GM18907 (cell line): ENCODE data around the gene ACSL5.
"Not testable (repeated sequence)": the region's sequence is repeated elsewhere in the genome, so short reads cannot be mapped to it uniquely, and the experiment has no call there.

Experiments used
- ATAC-seq: cut with Tn5 transposase; IDR thresholded peaks from one replicate; pipeline ENCODE4 v1.9.1; 2021; ENCODE audit warnings: mild to moderate bottlenecking, moderate library complexity; ENCODE audit not compliant: unreplicated experiment

The ACSL5 gene

GRCh38 chr10:112404617-112405016 is 30.7 kb downstream of the ACSL5 start:
- no peak for ATAC-seq

GRCh38 chr10:112406806-112407205 is 32.9 kb downstream of the ACSL5 start:
- ATAC-seq: not testable (repeated sequence)

- ATAC-seq: no peak
These were observed 33.8 kb downstream of the ACSL5 start for GRCh38 chr10:112407696-112408095.

- ATAC-seq: no peak
These were observed 35.4 kb downstream of the ACSL5 start for GRCh38 chr10:112409299-112409698.

GRCh38 chr10:112409755-112410154 is 35.8 kb downstream of the ACSL5 start:
- ATAC-seq: no peak

- ATAC-seq: no peak
These were observed 38.8 kb downstream of the ACSL5 start for GRCh38 chr10:112412696-112413095.

GRCh38 chr10:112421731-112422130 is 47.8 kb downstream of the ACSL5 start:
- no peak for ATAC-seq

- no peak for ATAC-seq
These were observed 50.7 kb downstream of the ACSL5 start for GRCh38 chr10:112424651-112425050.

- ATAC-seq: no peak
These were observed 52.2 kb downstream of the ACSL5 start for GRCh38 chr10:112426111-112426510.

GRCh38 chr10:112429147-112429546 is 55.2 kb downstream of the ACSL5 start:
- peak; percentile 56 for ATAC-seq

GRCh38 chr10:112429654-112430230 is 55.8 kb downstream of the ACSL5 start:
- no peak for ATAC-seq

GRCh38 chr10:112433136-112433535 is 59.2 kb downstream of the ACSL5 start:
- ATAC-seq: no peak

GRCh38 chr10:112434988-112435619 is 61.2 kb downstream of the ACSL5 start:
- no peak for ATAC-seq

- no peak for ATAC-seq
These were observed 64.4 kb downstream of the ACSL5 start for GRCh38 chr10:112438356-112438755.

GRCh38 chr10:112441520-112441919 is 67.6 kb downstream of the ACSL5 start:
- no peak for ATAC-seq

GRCh38 chr10:112442063-112442462 is 68.1 kb downstream of the ACSL5 start:
- ATAC-seq: no peak

GRCh38 chr10:112446055-112446854 is 72.3 kb downstream of the ACSL5 start:
- ATAC-seq: no peak

GRCh38 chr10:112446855-112447619 is 73.1 kb downstream of the ACSL5 start, which contains the start of the genes VTI1A and ZDHHC6:
Gene VTI1A, plus strand, starts transcription at chr10:112447215. Its CDS starts 159 bp downstream, at chr10:112447374.
Gene ZDHHC6, minus strand, starts transcription at chr10:112446914. Its CDS starts 1,478 bp downstream, at chr10:112445436.
- peak; percentile 94 for ATAC-seq

- no peak for ATAC-seq
These were observed 73.7 kb downstream of the ACSL5 start for GRCh38 chr10:112447620-112447928.

GRCh38 chr10:112448888-112449287 is 75.0 kb downstream of the ACSL5 start:
- ATAC-seq: no peak
